ENCODE results near the gene CRYBA2.

Gene CRYBA2, protein sequence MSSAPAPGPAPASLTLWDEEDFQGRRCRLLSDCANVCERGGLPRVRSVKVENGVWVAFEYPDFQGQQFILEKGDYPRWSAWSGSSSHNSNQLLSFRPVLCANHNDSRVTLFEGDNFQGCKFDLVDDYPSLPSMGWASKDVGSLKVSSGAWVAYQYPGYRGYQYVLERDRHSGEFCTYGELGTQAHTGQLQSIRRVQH

DNA sequence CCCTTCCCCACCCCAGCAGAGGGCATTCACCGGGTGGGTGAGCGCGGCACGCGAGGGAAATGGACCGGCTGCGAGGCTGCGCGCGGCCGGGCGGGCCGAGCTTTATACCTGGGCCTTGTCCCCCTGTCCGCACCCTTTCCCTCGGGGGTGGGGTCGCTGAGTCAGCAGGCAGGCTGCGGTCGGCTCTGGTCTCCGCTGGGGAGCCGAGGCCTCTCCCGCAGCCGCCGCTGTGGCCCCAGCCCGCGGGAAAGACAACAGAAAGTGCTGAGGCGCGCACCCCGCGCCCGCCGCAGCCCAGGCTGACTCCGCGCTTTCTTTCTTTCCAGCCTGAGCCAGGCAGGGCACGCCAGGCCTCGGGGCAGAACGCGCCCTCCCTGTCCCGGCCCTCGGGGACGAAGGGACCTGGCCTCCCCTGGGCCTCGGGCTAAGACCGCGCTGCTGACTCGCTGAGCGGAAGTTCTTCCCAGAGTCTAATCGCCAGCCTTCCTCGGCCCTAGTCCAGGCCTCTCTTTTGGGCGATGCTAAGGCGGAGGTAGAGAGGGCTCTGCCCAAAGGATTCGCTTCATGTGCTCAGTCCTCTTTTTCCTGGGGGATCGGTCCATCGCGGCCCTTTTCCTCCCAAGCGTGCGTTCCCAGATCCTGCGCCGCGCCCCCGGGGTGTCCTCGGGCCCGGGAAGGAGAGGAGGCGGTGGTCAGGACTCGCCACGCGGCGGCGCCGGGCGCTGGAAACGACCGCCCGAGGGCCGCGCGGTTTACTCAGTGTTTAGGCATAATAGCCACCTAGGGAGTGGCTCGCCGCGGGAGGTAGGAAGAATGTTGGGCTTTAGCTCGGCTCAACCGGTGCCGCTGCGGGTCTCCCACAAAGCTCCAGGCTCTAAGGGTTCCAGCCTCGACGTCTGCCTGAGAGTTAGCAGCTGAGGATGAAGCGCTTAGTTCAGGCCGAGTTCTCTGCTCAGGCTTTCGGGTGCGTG, at the start of gene CRYBA2:
TSS of gene CRYBA2 (minus strand) at position 78 of the 971 bp plus-strand sequence. CDS start 246 bp downstream, outside the sequence.
- no peak for DNase-seq

DNA sequence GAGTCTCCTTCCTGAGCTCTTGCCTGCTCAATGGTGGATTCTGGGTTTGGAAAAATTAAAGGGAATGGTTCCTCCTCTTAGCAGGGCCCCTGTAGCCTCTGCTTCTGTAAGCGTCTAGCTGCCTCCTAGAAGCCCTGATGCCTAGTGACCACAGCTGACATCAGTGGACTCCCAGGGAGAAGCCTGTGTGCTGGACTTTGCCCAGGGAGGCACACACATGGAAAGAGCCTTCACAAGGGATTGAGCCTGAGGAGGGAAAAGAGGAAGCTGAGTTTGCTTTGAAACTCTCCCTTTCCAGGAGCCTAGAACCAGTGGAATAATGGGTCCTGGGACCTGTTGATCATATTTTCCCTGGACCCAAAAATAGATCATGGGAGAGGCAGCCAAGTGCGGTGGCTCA, 49.5 kb upstream of the CRYBA2 start:
- DNase-seq = no peak

DNA sequence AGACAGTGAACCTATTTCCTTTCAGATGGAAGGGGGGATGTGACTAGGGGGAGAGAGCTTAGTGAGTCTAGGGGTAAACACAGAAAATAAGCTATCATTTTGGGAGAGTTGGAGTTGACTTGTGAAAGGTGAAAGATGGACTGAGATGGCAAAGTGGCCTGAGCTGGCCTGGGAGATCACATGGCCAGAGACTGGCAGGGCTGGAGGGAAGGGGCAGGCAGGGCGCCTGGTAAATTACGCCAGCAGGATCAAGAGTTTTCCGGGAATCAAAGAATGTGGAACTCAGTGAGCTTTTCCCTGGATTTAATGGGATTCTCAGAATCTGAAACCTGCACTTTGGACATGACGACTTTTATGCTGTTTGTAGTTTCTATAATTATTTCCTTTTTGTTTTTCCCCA, 48.9 kb upstream of the CRYBA2 start:
- no peak for DNase-seq

DNA sequence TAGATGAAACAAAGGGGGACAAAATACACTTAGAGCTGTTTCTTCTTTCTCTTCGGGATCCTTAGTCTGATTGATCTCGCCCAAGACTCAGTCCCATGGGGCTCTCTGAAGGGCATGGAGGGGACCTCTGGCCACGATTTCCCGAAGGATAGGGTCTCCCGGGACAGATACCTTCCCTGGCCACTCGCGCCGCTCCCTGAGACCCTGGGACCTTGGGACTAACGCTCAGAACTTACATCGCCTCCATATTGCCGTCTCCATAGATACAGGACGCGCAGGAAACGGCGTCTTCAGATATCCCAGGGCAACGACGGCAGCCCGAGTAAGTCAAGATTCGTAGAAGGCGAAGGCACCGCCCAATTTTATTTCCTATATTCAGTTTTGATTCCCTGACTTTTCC, 48.0 kb upstream of the CRYBA2 start, which contains the start of gene CFAP65:
TSS of gene CFAP65 (minus strand) at position 265 of the 400 bp plus-strand sequence. CDS start 2,468 bp downstream, outside the sequence.
- DNase-seq = peak; percentile 39

DNA sequence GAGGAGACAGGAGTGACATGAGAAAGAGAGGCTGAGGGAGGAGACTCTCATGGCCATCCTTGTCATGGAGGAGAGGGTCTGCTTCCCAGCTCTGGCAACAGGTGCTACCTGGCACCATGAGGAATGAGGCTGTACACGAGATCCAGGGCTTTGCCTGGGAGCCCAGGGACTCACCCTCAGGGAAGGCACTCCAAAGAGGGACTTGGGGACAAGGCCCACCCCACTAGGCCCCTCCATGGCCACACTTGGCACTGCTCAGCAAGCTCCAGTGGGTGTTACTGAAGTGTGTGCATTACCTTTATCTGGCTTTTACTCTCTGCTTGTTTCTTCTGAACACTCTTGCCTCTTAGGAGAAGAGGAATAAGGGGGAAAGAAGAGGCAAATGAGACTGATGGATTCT, 45.4 kb upstream of the CRYBA2 start:
- no peak for DNase-seq

DNA sequence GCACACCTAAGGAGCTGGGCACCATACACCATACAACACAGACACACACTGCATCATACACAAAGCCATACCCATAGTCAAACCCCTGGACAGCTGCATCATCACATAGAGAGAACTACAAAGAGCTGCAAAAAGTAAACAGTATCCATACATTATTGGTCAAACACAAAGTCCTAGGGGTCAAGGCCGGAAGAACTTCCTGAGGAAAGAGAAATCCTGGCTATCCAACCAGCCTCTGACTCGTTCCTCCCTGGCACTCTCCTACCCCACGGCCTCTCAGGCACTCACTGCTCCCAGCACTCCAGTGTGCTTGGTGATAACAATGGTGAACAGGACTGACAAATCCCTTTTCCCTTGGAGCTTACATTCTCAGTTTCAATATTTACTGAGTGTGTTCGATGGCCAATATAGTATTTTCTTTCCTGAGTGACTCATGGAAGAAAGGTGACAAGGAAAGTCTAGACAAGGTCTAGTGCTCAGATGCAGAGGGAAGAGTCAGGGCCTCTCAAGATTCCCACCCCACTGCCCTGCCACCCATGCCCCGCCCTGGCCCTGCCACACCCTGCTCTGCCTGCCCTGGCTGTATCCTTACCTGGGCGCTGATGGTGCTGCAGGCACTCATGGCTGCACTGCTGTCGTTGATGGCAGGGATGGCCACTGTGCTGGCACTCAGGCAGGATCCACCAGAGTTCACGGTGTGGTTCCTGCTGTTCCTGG, 44.7 kb upstream of the CRYBA2 start:
- no peak for DNase-seq

DNA sequence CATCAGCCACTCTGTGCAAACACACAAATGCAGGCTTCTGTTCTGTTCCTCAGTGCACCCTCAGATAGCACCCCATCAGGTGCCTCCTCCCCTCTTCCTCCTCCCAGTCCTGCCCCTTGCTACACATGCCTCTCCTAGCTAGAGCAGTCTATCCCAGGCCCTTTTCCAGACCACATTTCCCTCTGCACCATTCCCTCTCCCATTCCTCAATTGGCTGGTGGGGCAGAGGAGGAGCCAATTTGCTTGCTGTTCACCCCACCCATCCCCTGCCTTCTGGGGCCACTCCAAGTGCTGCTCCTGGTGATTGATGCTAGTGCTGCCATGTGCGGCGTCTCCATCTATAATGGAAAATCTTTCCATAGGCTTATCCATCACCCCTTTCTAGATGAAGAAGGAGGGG, 42.7 kb upstream of the CRYBA2 start:
- no peak for DNase-seq

DNA sequence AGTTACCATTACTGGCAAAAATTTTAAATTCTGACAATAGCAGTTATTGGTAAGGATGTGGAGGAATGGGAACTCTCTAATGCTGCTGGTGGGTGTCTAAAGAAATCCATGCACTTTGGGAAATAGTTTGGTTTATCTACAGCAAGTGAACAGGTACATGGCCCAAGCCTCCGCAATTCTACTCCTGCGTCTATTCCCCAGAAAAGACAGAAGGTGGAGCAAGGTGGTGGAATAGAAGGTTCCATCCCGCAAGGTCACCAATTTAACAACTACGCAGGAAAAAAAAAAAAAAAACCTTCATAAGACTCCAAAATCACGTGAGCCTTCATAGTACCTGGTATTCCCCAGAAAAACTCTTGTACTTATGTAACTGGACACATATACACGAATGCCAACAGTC, 41.6 kb upstream of the CRYBA2 start:
- DNase-seq = no peak

DNA sequence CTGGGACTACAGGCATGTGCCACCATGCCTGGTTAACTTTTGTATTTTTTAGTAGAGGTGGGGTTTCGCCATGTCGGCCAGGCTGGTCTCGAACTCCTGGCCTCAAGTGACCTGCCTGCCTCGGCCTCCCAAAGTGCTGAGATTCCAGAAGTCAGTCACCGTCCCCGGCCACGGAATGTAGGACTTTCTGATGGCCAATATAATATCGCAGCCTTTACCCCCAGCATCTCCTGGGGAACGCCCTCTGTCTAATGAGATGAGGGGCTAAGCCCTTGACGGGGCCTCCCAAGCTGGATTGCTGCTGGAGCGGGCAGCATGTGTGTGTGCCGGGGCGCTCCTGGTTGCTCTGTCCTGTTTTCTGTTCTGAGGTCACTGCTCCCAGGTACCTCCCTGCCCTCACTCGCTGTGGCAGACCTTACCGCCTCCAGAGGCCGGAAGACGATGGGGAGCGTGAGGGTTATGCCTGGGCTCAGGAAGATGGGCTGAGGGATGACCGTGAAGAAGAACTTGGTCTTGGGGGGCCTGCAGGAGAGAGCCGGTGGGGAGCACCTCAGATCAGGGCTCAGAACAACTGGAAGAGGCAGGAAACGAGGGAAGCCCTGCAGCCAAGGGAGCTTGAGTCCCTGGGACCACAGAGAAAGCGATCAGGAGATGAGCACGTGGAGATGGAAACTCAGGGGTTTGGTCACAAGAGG, 39.0 kb upstream of the CRYBA2 start:
- no peak for DNase-seq

DNA sequence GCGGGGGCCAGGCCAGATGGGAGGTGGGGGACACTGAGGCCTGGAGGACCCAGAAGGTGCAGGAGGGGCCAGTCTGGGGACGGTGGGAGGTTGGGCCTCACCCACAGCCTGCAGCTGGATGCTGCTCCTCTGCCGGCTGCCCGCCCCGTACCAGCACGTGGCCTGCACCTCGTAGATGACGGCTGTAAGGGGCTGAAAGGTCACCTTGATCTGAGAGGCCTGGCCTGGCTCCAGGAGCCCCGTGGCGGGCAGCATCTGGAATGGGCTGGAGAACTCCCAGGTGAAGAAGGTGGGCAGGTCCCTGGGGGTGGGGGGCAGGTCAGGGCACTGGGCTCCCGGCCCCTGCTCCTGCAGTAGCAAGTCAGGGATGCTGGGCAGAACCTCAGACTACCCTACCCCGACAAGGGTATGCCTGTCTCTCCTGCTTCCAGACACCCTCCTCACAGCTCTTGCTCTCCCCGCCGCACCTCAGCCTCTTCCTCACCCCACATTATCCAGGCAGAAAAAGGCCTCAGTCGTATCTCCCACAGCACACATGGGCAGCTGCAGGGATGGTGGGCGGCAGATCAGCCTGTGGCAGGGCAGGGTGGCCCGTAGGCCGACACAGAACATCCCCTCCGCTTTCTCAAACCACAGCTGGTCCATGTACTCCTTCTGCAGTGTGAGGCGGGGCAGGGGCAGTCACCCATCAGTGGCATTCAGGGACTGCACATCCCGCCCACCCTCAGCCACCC, 38.0 kb upstream of the CRYBA2 start:
- no peak for DNase-seq

DNA sequence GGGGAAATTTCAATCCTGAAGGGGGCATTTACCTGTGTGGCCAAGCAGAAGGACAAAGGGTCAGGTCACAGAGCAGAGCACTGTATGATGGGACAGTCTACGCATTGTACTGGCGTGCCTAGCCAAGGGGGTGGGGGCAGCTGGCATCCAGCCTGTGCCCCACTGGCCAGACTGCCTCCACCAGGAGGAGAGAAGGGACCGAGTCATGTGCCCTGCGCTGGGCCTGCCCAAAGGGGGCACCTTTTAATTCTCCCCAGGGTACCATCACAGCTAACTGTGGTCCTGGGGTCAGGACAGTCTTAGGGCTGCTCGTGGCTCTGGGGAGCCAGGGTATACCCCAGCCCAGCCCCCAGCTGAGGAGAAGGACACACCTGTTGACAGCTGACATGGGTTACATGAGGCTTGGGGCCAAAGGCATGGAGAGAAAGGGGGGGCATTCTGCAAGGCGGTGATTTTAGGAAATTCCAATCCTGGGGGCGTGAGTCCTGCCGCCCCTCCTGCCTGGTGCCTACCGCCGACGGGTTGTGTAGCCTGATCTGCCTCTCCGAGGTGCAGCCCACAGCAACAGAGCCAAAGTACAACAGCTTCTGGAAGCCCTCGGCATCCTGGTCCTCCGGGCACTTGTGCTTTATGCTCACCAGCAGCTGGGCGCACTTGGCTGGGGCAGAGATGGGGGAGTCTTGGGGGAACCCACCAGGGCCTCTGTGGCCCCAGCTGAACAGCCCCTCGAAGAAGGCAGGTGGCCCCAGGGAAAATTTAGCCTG, 37.1 kb upstream of the CRYBA2 start:
- DNase-seq = no peak

DNA sequence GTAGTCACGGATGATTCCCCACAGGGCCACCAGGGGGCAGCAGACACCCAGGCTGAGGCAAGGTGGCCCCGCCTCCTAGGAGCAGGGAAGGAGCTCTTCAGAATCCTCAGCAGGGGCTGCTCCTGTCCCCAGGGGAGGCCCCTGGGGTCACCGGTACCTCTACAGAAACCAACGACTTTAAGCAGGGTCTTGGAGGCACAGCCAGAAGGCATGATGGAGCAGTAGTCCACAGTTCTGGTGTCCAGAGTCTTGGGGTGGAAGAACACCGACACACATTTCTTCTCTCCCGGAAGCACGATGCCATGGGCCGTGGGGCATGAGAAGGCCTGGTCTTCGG, 36.6 kb upstream of the CRYBA2 start:
- DNase-seq = peak; percentile 78

DNA sequence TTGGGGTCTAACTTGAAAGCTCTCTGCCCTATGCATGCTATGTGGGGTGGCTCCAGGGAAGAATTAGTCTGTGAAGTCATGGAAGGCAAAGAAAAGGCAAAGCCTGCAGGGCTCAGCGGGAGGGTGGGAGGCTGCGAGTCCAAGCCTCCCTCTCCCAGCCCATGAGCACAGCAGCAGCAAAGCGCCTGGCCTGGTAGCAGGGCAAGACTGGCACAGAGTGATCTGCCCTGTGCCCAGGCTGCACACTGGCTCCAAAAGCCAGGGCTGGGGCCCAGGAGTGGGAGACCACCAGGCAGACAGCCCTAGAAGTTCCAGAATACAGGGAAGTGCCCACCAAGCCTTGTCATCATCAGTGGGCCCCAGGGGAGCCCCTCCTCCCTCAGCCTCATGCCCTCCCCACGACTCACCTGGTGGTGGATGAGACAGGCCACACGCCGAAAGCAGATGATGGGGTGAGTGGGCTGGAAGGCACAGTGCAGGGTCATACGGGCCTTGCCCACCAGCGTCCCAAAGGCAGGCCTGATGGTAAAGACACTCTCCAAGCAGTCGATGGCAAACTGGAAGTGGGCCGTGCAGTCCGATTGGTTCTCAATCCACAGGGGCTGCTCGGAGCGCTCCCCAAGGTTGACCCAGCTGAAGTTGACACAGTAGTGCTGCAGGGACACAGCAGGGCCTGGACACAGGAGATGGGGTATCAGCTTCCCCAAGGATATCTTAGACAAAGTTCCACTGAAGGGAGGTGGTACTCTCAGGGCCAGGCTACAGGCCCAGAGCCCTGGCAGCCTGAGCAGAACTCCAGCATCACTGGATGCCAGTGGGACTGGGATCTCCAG, 36.0 kb upstream of the CRYBA2 start:
- DNase-seq = no peak

DNA sequence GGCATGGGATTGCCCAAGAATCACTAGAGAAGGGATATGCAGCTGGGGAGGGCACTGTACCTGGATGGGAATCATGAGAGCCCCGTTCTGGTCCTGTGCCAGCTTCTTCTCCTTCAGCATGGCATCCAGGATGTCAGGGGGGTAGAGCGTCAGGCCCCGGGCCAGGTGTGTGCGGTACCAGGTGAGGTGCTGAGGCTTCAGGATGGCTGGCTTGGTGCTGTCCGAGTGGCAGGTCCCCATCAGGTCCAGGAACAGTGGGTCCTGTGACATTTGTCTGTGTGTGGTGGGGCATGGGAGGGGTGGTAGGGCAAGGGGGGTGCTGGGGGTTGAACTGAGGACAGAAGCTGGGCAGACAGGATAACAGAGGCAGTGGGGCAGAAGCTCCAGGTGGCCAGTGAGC, 34.9 kb upstream of the CRYBA2 start:
- DNase-seq = no peak

DNA sequence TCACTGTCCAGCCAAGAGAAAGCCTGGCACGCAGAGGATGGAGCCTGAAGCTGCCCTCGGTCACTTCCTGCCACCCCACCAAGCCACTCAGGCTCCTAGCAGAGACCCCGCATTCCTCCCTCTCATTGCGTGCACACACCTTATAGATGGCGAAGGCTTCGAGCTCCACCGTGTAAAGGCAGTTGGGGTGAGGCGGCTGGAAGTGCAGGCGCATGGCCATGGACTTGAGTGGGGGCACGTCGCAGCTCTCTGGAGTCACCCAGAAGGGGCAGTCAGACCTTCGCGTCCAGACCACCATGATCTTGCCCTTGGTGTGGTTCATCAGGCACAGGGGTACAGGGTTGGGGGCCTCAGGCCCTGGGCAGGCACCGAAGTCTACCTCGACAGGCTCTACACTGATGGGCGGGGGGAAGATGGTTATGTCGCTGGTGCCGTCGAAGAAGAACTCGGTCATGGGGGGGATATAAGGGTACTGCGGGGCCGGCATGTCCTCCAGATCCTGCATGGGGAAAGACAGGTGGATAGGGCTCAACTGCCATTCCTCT, 34.4 kb upstream of the CRYBA2 start:
- DNase-seq = no peak

DNA sequence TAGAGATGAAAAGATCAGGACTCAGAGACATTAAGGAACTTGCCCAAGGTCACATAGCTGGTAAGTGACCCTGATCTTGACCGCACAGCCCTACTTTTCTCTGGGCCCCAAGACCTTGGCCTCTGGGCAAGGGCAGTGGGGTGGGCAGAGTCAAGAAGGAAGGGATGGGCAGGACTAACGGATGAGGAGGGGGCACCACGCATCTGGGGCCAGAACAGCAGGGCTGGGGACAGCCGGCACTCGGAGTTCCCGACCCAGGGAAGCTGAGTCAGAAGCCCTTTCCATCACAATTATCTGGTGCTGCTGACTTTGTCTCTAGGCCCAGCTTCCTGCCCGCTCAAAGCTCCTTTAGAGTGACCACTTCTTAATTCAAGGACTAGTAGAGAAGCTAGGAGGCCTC, 33.7 kb upstream of the CRYBA2 start:
- DNase-seq = no peak

DNA sequence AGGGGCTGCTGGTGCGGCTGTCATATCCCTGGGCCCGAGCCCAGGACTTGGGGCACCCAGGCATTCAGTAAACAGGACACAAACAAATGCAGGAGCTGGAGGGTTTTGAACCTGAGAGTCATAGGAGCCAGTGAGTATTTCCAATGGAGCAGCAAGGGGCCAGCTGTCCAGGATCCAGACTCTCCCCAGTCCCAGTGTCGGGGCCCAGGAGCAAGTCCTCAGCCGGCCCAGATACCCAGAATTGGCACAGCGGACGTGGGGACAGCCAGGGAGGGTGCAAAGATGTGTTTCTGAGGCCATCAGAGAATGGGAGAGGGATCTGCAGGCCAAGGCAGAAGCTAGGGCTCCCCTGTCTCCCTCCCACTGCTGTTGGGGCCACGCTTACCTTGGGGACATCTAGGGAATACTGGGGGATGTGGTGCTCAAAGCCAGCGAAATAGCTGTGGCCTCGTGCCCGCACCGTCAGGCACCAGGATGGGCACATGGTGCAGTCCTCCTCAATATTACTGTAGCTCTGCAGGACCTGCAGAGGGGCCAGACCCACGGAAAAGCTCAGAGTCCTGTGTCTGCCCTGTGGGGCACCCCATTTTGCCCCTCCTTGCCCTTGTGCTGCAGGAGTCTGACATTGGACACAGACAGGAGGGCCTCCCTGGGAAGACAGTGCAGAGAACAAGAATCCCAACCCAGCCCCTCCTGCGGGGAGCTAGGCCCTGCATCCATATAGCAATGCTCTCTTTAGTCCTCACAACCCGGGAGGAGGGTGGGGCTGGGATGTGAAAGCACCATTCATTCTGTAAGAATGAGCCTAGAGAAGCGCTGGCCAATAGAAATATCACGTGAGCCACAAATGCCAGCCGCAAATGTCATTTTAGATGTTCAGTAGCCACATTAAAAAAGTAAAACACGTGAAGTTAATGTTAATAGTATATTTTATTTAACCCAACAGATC, 32.7 kb upstream of the CRYBA2 start:
- DNase-seq = no peak

DNA sequence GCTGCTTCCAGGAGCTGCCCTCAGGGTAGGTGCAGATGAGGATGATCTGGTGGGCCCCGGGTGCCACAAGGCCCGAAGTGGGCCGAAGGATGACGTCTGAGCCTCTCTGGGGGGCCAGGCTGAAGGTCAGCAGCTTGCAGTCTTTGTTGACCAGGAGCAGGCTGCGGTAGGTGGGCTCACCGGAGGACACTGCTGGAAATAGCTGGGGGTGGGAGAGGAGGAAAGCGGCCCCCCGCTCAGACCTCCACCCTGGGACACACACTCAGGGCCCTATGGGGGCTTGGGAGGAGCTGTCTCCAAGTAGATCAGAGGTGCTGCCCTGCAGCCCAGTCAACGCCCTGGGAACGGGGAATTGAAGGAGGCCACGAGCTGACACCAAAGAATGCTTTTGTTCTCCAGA, 30.8 kb upstream of the CRYBA2 start:
- no peak for DNase-seq

DNA sequence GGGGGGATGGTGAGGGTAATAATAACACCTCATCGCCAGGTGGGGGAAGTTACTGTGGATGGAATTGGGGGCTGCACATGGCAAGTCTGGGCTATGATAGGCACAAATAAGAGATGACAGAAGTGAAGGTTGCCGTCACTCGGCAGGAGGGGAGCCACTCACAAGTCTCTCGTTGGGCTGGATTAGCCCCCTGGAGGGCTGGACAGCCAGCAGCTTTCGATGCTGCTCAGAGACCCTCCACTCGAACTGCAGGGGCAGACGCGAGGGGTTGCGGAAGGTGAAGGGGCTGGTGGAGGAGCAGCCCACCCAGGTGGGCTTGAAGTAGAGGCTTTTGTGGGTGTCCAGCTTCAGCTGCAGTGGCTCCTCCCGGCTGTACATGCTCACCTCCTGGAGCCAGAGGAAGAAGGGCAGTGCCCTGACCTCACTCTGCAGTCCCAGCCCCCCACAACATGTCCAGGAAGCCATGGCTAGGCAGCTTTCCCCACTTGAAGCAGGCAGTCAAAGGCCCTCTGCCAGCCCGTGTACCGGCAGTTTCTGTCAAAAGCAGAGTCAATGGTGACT, 29.9 kb upstream of the CRYBA2 start:
- no peak for DNase-seq

Measured in stimulated activated CD4-positive, alpha-beta T cell treated with anti-CD3 and anti-CD28 coated beads, Interleukin-4, amount 100 ng/mL, for 24 hours (primary cell).